Testis (tissue), 3 donors: ENCODE results near the gene TBC1D22A. TPM values are rescaled to one million over a fixed set of nuclear protein-coding genes. Genes with fewer than 3 reads are reported as not detected.

Experiments used
- DNase-seq: peaks from one replicate; pipeline ENCODE4 v3.0.0-alpha.2; 2019
- H3K27ac ChIP-seq, 2 donors: fragments of 200-600 bp; sonication (generic); one replicate each; pipeline ENCODE4 v1.5.1; 2019
- H3K27me3 ChIP-seq: fragments of 200-600 bp; sonication (generic); one replicate; pipeline ENCODE4 v1.5.1; 2019
- H3K36me3 ChIP-seq: fragments of 200-600 bp; sonication (generic); one replicate; pipeline ENCODE4 v1.5.1; 2017; ENCODE audit warnings: low read depth; ENCODE audit errors: missing control alignments
- H3K4me1 ChIP-seq: fragments of 200-600 bp; sonication (generic); one replicate; pipeline ENCODE4 v1.5.1; 2019
- H3K4me3 ChIP-seq, 2 donors: fragments of 200-600 bp; sonication (generic); one replicate each; pipeline ENCODE4 v1.5.1; 2017 to 2019
- H3K9me3 ChIP-seq: fragments of 200-600 bp; sonication (generic); one replicate; pipeline ENCODE4 v1.5.1; 2017
- CTCF ChIP-seq, 3 experiments: fragments of 450-650 bp in 2 of 3; fragments of 200-600 bp in 1 of 3; sonication (generic) in 1 of 3; IDR thresholded peaks; one replicate each; pipeline ENCODE4 v1.5.1; 2016 to 2019; ENCODE audit warnings: antibody characterized with exemption in 3 of 3, mild to moderate bottlenecking in 2 of 3, moderate library complexity in 1 of 3
- POLR2A ChIP-seq: fragments of 450-650 bp; IDR thresholded peaks from one replicate; pipeline ENCODE4 v1.6.1; 2017; ENCODE audit warnings: antibody characterized with exemption, mild to moderate bottlenecking, moderate library complexity
- WGBS, 2 donors: methylation state at CpG; one replicate each; pipeline ENCODE4 v1.1.5; 2018; 5-methylcytosine and 5-hydroxymethylcytosine counted together
- intact Hi-C: fragments of 100-400 bp; cut with DNase I; formaldehyde crosslinking; loops from one replicate; pipeline ENCODE4 v1.15.1; 2023; ENCODE audit warnings: low total_unique reads
- polyA plus RNA-seq: library from polyadenylated mRNA; stranded (reverse); fragments of 350-450 nt; fragmentation: Illumina TruSeq; extraction: RNeasy Lipid Tissue Mini Kit (QIAGEN cat#74804); gene quantifications from one replicate; pipeline ENCODE4 v1.2.3, GENCODE V29; 2014; ENCODE audit warnings: low read depth, low replicate concordance; ENCODE audit not compliant: insufficient read depth
- total RNA-seq, 2 donors: library from RNA; depleted of rRNA; stranded (reverse); fragments of >200 nt; gene quantifications; one replicate each; pipeline ENCODE4 v1.2.3, GENCODE V29; 2016

TBC1D22A gene
- total and polyA plus RNA-seq, 3 donors from 2014 or later: 16.6 to 32.8 (median 28.5) TPM

GRCh38 chr22:46951973-46952372, 189.5 kb downstream of the TBC1D22A start:
- no peak for TF ChIP-seq POLR2A
- no peak for TF ChIP-seq CTCF (IDR thresholded peaks at IDR 0.05)
- Histone ChIP-seq H3K4me3 (no peak overlapping the region), H3K36me3 (no peaks in the 10 kb centered on the region), H3K9me3 (no peaks in the 10 kb centered on the region), H3K27me3 (no peaks in the 10 kb centered on the region), H3K27ac (no peak overlapping the region), H3K4me1 (no peaks in the 10 kb centered on the region)
- no peak for DNase-seq
- intact Hi-C loops: no loop called here
- 82 to 83% methylated on average over 7 of the region's 7 CpGs for WGBS, 2 donors

DNA sequence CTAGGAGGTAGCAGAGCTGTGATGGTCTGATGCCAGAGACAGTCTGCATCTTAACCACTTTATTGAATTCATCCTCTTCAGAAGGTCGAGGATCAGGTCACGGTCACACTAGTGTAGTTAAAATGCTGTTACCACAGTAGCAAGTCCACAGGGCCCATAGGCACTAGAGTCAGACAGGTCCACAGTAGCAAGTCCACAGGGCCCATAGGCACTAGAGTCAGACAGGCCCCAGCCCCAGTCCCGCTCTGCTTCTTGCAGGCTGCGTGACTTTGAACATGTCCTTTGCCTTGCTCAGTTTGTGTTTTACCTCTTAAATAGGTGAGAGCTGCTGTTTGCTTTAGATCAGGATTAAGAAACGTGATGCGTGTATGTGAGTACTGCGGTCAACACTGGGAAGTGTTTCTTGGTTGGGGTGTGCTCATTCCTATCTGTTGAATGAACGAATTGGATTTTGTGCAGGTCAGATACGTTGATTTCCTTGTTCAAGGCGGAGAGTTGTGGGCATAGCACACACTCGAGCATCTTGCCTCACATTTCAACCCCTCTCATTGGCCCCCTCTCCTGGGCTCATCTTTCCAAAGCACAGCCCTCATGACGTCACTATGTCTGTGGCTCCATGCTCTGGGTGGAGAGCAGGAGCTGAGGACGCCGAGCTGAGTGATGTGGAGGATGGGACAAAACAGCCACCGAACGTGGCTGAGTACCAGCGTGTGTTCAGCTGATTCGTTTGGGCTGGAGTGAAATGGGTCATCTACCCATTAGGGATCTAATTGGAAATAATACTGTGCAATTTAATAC, 191.7 kb downstream of the TBC1D22A start:
- no peaks in the 10 kb centered on the region for H3K36me3 ChIP-seq
- WGBS, 2 donors: 90 to 91% methylated on average over 18 of the region's 18 CpGs
- DNase-seq: no peak

GRCh38 chr22:46954781-46955180, 192.3 kb downstream of the TBC1D22A start:
- 96% methylated on average over 7 of the region's 7 CpGs for WGBS, 2 donors
- Histone ChIP-seq H3K27me3 (no peaks in the 10 kb centered on the region), H3K9me3 (no peaks in the 10 kb centered on the region), H3K4me1 (no peaks in the 10 kb centered on the region), H3K27ac (no peak overlapping the region), H3K4me3 (no peak overlapping the region), H3K36me3 (no peaks in the 10 kb centered on the region)
- DNase-seq: no peak
- TF ChIP-seq CTCF (IDR thresholded peaks at IDR 0.05): no peak
- TF ChIP-seq POLR2A: no peak
- intact Hi-C loops: no loop called here

More for the DNA sequence above, 191.7 kb downstream of the TBC1D22A start:
- Histone ChIP-seq H3K27ac (no peak overlapping the region), H3K4me1 (no peaks in the 10 kb centered on the region), H3K27me3 (no peaks in the 10 kb centered on the region), H3K9me3 (no peaks in the 10 kb centered on the region), H3K4me3 (no peak overlapping the region)
- intact Hi-C loops: no loop called here
- no peak for TF ChIP-seq CTCF (IDR thresholded peaks at IDR 0.05)
- TF ChIP-seq POLR2A: no peak

GRCh38 chr22:46956498-46957215, 194.2 kb downstream of the TBC1D22A start:
- no peaks in the 10 kb centered on the region for H3K9me3 ChIP-seq
- H3K4me1 ChIP-seq: no peaks in the 10 kb centered on the region
- no peak overlapping the region for H3K27ac ChIP-seq
- H3K36me3 ChIP-seq: no peaks in the 10 kb centered on the region
- no peak overlapping the region for H3K4me3 ChIP-seq
- intact Hi-C loops: no loop called here
- no peak for DNase-seq
- H3K27me3 ChIP-seq: no peaks in the 10 kb centered on the region
- 94 to 96% methylated on average over 17 to 19 of the region's 19 CpGs for WGBS, 2 donors
- no peak for TF ChIP-seq CTCF (IDR thresholded peaks at IDR 0.05)
- no peak for TF ChIP-seq POLR2A
